Measurements from ENCODE around the gene KRTAP1-4. TPM values are rescaled to one million over a fixed set of nuclear protein-coding genes. Genes with fewer than 3 reads are reported as not detected.
"Not testable (repeated sequence)": the region's sequence is repeated elsewhere in the genome, so short reads cannot be mapped to it uniquely, and the experiment has no call there.

Gene KRTAP1-4
- total RNA-seq, 4 donors from 2014 or later = not detected

- Histone ChIP-seq H3K36me3 (no peaks in the 10 kb centered on the region), H3K27me3 (no peaks in the 10 kb centered on the region), H3K4me3 (no peak overlapping the region), H3K9me3 (no peaks in the 10 kb centered on the region), H3K4me1 (no peaks in the 10 kb centered on the region), H3K27ac (no peak overlapping the region)
- TF ChIP-seq POLR2A (IDR thresholded peaks at IDR 0.05) (no peak), CTCF (IDR thresholded peaks at IDR 0.05) (no peak), EP300 (IDR thresholded peaks at IDR 0.05) (no peak)
- DNase-seq (ENCODE audit: low spot score in 2 of 2) = no peak
- WGBS, 2 donors = 68 to 72% methylated on average over 2 of the region's 2 CpGs
Observed at GRCh38 chr17:41037853-41038350, 7.9 kb upstream of the KRTAP1-4 start.

- H3K4me1 ChIP-seq; H3K27me3 ChIP-seq; DNase-seq (ENCODE audit: low spot score in 2 of 2); H3K27ac ChIP-seq; H3K36me3 ChIP-seq; H3K9me3 ChIP-seq; H3K4me3 ChIP-seq: not testable (repeated sequence)
- WGBS, 2 donors = 91 to 93% methylated on average over 6 to 9 of the region's 10 CpGs
Observed at GRCh38 chr17:41034346-41034935, 4.4 kb upstream of the KRTAP1-4 start, which contains the start of gene KRTAP1-3. TSS of gene KRTAP1-3 (minus strand) at chr17:41034874. CDS start at chr17:41034821, 53 bp downstream.

GRCh38 chr17:41026715-41027471 lies 3.1 kb downstream of the KRTAP1-4 start, which contains the start of gene KRTAP1-5:
TSS of gene KRTAP1-5 (minus strand) at chr17:41027208. CDS start at chr17:41027155, 53 bp downstream.
- Histone ChIP-seq H3K4me1 (no peaks in the 10 kb centered on the region), H3K9me3 (no peaks in the 10 kb centered on the region), H3K27ac (no peak within 1 kb of the TSS), H3K27me3 (no peaks in the 10 kb centered on the region), H3K36me3 (no peaks in the 10 kb centered on the region), H3K4me3 (no peak within 1 kb of the TSS)
- WGBS, 2 donors = 80 to 87% methylated on average over 6 to 9 of the region's 9 CpGs
- no peak for DNase-seq (ENCODE audit: low spot score in 2 of 2)
- TF ChIP-seq EP300 (IDR thresholded peaks at IDR 0.05) = no peak

- no peaks in the 10 kb centered on the region for H3K4me1 ChIP-seq
Observed at GRCh38 chr17:41024697-41025096, 5.3 kb downstream of the KRTAP1-4 start.

GRCh38 chr17:41020336-41020735 lies 9.7 kb downstream of the KRTAP1-4 start:
- H3K36me3 ChIP-seq = no peaks in the 10 kb centered on the region
- H3K9me3 ChIP-seq = no peaks in the 10 kb centered on the region
- H3K27me3 ChIP-seq = no peaks in the 10 kb centered on the region
- no peak overlapping the region for H3K27ac ChIP-seq
- no peak for TF ChIP-seq CTCF (IDR thresholded peaks at IDR 0.05)
- H3K4me3 ChIP-seq = no peak overlapping the region
- DNase-seq (ENCODE audit: low spot score in 2 of 2) = no peak
- no peaks in the 10 kb centered on the region for H3K4me1 ChIP-seq

More at GRCh38 chr17:41024697-41025096, 5.3 kb downstream of the KRTAP1-4 start:
- Histone ChIP-seq H3K27me3 (no peaks in the 10 kb centered on the region), H3K9me3 (no peaks in the 10 kb centered on the region), H3K36me3 (no peaks in the 10 kb centered on the region), H3K4me3 (no peak overlapping the region), H3K27ac (no peak overlapping the region)
- no peak for DNase-seq (ENCODE audit: low spot score in 2 of 2)
- TF ChIP-seq EP300 (IDR thresholded peaks at IDR 0.05) = no peak
- no peak for TF ChIP-seq CTCF (IDR thresholded peaks at IDR 0.05)
- TF ChIP-seq POLR2A (IDR thresholded peaks at IDR 0.05) = no peak
- 82 to 85% methylated on average over 3 of the region's 3 CpGs for WGBS, 2 donors

- no peak for DNase-seq (ENCODE audit: low spot score in 2 of 2)
- Histone ChIP-seq H3K27ac (no peak overlapping the region), H3K9me3 (no peaks in the 10 kb centered on the region), H3K4me3 (no peak overlapping the region), H3K27me3 (no peaks in the 10 kb centered on the region), H3K36me3 (no peaks in the 10 kb centered on the region), H3K4me1 (no peaks in the 10 kb centered on the region)
- TF ChIP-seq CTCF (IDR thresholded peaks at IDR 0.05) (no peak), POLR2A (IDR thresholded peaks at IDR 0.05) (no peak), EP300 (IDR thresholded peaks at IDR 0.05) (no peak)
- 88 to 93% methylated on average over 3 of the region's 3 CpGs for WGBS, 2 donors
Observed at GRCh38 chr17:41019415-41019814, 10.6 kb downstream of the KRTAP1-4 start.
